GM06990 (cell line): ENCODE measurements around the gene SCN1B.

Experiments
- DNase-seq: peaks from one replicate; pipeline ENCODE4 v3.0.0-alpha.2; 2011; ENCODE audit not compliant: insufficient read length; ENCODE audit errors: extremely low read depth
- H3K27me3 ChIP-seq: replicated peaks from 2 replicates; pipeline ENCODE4 v1.6.0; 2011; ENCODE audit warnings: low read length; ENCODE audit not compliant: control insufficient read depth, insufficient read depth
- H3K36me3 ChIP-seq: 2 replicates; pipeline ENCODE4 v1.5.1; 2011; ENCODE audit warnings: low read length; ENCODE audit not compliant: control insufficient read depth, insufficient read depth
- H3K4me3 ChIP-seq: replicated peaks from 2 replicates; pipeline ENCODE4 v1.5.1; 2011; ENCODE audit warnings: low read depth, mild to moderate bottlenecking, control low read depth, low read length
- CTCF ChIP-seq: IDR thresholded peaks from 2 replicates; pipeline ENCODE4 v1.5.1; 2011; ENCODE audit warnings: low read length, control low read depth, mild to moderate bottlenecking, inconsistent platforms; ENCODE audit not compliant: insufficient read depth, poor library complexity, severe bottlenecking

Gene SCN1B

GRCh38 chr19:35077411-35078223 lies 47.3 kb downstream of the SCN1B start:
- no peaks in the 10 kb centered on the region for H3K36me3 ChIP-seq
- no peak overlapping the region for H3K4me3 ChIP-seq
- no peak for DNase-seq
- H3K27me3 ChIP-seq, result no peaks in the 10 kb centered on the region
- TF ChIP-seq CTCF, result no peak

DNA sequence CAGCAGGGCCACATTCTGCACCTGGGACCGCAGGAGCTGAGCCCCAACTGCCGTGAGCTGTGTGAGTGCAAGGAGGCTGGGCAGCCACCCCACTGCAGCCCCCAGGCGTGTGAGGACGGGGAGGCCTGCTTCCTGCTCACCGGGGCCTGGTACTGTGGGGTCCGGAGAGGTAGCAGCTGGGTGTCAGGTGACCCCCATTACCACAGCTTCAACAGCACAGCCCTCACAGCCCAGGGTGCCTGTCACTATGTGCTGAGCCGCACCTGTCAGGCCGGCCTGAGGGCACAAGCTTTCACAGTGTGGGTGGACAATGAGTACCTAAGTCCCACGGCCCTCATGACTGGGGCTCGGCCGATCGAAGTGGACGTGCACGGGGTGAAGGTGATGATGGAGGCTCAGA lies 49.6 kb downstream of the SCN1B start:
- Histone ChIP-seq H3K4me3 (no peak overlapping the region), H3K36me3 (no peaks in the 10 kb centered on the region), H3K27me3 (no peaks in the 10 kb centered on the region)
- no peak for TF ChIP-seq CTCF
- DNase-seq, result no peak

DNA sequence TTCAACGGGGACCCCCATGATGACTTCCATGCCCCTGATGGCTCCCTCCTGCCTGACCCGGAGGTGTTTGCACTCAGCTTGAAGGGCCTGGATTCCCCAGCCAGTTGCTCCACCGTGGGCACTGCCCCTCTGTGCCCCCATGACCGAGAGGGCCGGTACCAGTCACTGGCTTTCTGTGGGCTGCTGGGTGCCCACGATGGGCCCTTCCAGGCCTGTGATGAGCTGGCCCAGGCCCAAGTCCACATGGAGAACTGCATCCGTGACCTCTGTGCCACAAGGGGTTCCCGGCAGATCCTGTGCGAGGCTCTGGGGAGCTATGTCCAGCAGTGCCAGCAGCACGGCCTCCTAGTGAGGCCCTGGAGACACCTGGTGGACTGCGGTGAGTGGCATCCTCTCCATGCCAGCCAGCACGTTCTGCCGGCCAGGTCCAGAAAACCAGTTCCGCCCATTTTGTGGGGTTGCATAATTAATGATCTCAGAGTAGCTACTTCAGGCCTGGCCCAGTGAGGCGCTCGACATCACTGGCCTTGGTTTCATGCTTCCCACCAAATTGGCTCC lies 50.4 kb downstream of the SCN1B start:
- TF ChIP-seq CTCF, result no peak
- DNase-seq, result no peak
- no peaks in the 10 kb centered on the region for H3K27me3 ChIP-seq
- H3K36me3 ChIP-seq, result no peaks in the 10 kb centered on the region
- no peak overlapping the region for H3K4me3 ChIP-seq

GRCh38 chr19:35081201-35081600 lies 50.9 kb downstream of the SCN1B start:
- H3K36me3 ChIP-seq, result no peaks in the 10 kb centered on the region
- no peak for DNase-seq
- no peak for TF ChIP-seq CTCF
- no peaks in the 10 kb centered on the region for H3K27me3 ChIP-seq
- no peak overlapping the region for H3K4me3 ChIP-seq

GRCh38 chr19:35083691-35084508 lies 53.6 kb downstream of the SCN1B start:
- no peak for TF ChIP-seq CTCF
- no peak for DNase-seq
- Histone ChIP-seq H3K4me3 (no peak overlapping the region), H3K27me3 (no peaks in the 10 kb centered on the region), H3K36me3 (no peaks in the 10 kb centered on the region)
